Activated CD8-positive, alpha-beta T cell treated with anti-CD3 and anti-CD28 coated beads for 36 hours (primary cell): Measurements from ENCODE around the gene TP73. TPM values are rescaled to one million over a fixed set of nuclear protein-coding genes. Genes with fewer than 3 reads are reported as not detected.

Experiments used
- ATAC-seq: fragments of 200-7000 bp; cut with Tn5 transposase; one replicate; pipeline ENCODE4 v1.10.0; 2021; ENCODE audit warnings: mild to moderate bottlenecking, moderate library complexity
- CTCF ChIA-PET: fragments of 350-600 bp; sonication (Branson Sonifier 250); formaldehyde crosslinking; loops from one replicate; lab custom pipeline; 2021; ENCODE audit warnings: antibody characterized with exemption; lab: Charles Lee
- POLR2A ChIA-PET: fragments of 350-600 bp; sonication (Branson Sonifier 250); formaldehyde crosslinking; loops from one replicate; lab custom pipeline; 2021; ENCODE audit warnings: antibody characterized with exemption; lab: Charles Lee
- DNase-seq: peaks from one replicate; pipeline ENCODE4 v3.0.0-alpha.2; 2020
- H3K27ac Mint-ChIP-seq: one replicate; pipeline ENCODE4 v1.8.0; 2021; ENCODE audit warnings: mild to moderate bottlenecking, mixed read lengths
- H3K27me3 Mint-ChIP-seq: one replicate; pipeline ENCODE4 v1.8.0; 2021; ENCODE audit warnings: mixed read lengths
- H3K36me3 Mint-ChIP-seq: one replicate; pipeline ENCODE4 v1.8.0; 2021; ENCODE audit warnings: low read depth, mixed read lengths
- H3K4me1 Mint-ChIP-seq: one replicate; pipeline ENCODE4 v1.8.0; 2021; ENCODE audit warnings: low read depth, mixed read lengths
- H3K4me3 Mint-ChIP-seq: one replicate; pipeline ENCODE4 v1.8.0; 2021; ENCODE audit warnings: mild to moderate bottlenecking, moderate library complexity, mixed read lengths
- H3K9me3 Mint-ChIP-seq: one replicate; pipeline ENCODE4 v1.8.0; 2021; ENCODE audit warnings: mixed read lengths
- intact Hi-C: fragments of 100-400 bp; cut with micrococcal nuclease; formaldehyde crosslinking; loops from one replicate; pipeline ENCODE4 v1.10.0; 2022
- total RNA-seq, 2 experiments: library from RNA; stranded (reverse); gene quantifications; one replicate each; pipeline ENCODE4 v1.2.3, GENCODE V29; 2021
- TF ChIP-seq, protein P1 (sequence below): fragments of 200-600 bp; IDR thresholded peaks from one replicate; pipeline ENCODE4 v1.8.0; 2022; ENCODE audit warnings: antibody characterized with exemption, mild to moderate bottlenecking

The TP73 gene
- total RNA-seq, 2 experiments from 2014 or later: 0.60 to 0.68 TPM

DNA sequence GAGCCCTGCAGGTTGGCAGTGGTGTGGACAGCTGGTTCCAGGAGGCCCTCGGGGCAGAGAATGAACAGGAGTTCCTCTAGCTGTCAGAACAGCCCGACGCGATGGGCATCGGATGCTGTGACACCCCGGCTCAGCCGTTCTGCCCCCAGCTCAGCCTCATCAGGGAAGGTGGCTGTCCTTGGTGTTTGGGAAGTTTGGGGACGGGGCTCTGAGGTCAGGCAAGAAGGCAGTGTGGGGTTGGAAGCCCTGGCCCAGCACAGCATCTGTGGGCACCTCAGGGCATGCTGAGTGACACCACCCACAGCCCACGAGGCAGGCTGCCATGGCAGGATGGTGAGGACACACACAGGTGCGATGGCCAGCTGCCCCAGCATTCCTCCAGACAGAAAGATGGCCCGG lies 59.1 kb downstream of the TP73 start:
- ChIA-PET CTCF (no interaction called here), POLR2A (no interaction called here)
- Mint-ChIP-seq H3K27me3 (peaks cover 14% of the 10 kb centered on the region), H3K9me3 (no peaks in the 10 kb centered on the region), H3K27ac (no peak overlapping the region), H3K4me3 (no peak overlapping the region), H3K4me1 (no peaks in the 10 kb centered on the region), H3K36me3 (no peaks in the 10 kb centered on the region)
- DNase-seq (no peak), ATAC-seq (no peak)
- TF ChIP-seq, protein P1, sequence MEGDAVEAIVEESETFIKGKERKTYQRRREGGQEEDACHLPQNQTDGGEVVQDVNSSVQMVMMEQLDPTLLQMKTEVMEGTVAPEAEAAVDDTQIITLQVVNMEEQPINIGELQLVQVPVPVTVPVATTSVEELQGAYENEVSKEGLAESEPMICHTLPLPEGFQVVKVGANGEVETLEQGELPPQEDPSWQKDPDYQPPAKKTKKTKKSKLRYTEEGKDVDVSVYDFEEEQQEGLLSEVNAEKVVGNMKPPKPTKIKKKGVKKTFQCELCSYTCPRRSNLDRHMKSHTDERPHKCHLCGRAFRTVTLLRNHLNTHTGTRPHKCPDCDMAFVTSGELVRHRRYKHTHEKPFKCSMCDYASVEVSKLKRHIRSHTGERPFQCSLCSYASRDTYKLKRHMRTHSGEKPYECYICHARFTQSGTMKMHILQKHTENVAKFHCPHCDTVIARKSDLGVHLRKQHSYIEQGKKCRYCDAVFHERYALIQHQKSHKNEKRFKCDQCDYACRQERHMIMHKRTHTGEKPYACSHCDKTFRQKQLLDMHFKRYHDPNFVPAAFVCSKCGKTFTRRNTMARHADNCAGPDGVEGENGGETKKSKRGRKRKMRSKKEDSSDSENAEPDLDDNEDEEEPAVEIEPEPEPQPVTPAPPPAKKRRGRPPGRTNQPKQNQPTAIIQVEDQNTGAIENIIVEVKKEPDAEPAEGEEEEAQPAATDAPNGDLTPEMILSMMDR: no peak
- intact Hi-C loops: no loop called here

DNA sequence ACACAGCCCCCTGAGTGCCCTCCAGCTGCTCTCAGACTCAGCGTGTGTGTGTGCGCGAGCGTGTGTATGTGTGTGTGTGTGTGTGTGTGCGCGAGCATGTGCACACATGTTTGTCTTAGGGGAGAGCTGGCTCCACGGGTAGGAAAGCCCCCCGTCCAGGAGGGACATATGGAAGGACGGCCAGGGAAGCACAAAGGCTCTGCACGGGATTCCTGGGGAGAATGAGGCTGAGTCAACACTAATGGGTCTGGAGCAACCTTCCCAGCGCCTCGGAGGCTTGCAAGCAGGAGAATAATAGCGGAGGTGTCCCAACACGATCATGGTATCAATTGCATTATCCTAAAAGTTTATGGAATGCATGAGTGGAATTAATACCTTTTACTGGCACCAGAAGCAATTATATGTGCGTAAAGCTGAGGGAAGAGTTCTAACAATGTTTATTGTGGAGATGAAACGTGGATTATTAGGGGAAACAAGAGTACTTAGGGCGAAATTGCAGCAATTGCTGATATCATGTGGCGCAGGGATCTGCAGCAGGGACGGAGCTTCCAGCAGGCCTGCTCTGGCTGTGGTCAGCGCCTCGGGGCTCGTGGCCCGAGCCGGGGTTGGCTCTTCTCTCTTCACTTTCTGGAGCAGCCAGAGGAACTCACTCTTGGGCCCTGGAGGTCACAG lies 59.6 kb downstream of the TP73 start:
- TF ChIP-seq, protein P1: no peak
- DNase-seq: no peak
- Mint-ChIP-seq H3K27me3 (peaks cover 14% of the 10 kb centered on the region), H3K4me1 (no peaks in the 10 kb centered on the region), H3K9me3 (no peaks in the 10 kb centered on the region), H3K4me3 (no peak overlapping the region), H3K27ac (no peak overlapping the region), H3K36me3 (no peaks in the 10 kb centered on the region)
- intact Hi-C loops: no loop called here
- CTCF ChIA-PET: no interaction called here
- POLR2A ChIA-PET: no interaction called here
- ATAC-seq: no peak

DNA sequence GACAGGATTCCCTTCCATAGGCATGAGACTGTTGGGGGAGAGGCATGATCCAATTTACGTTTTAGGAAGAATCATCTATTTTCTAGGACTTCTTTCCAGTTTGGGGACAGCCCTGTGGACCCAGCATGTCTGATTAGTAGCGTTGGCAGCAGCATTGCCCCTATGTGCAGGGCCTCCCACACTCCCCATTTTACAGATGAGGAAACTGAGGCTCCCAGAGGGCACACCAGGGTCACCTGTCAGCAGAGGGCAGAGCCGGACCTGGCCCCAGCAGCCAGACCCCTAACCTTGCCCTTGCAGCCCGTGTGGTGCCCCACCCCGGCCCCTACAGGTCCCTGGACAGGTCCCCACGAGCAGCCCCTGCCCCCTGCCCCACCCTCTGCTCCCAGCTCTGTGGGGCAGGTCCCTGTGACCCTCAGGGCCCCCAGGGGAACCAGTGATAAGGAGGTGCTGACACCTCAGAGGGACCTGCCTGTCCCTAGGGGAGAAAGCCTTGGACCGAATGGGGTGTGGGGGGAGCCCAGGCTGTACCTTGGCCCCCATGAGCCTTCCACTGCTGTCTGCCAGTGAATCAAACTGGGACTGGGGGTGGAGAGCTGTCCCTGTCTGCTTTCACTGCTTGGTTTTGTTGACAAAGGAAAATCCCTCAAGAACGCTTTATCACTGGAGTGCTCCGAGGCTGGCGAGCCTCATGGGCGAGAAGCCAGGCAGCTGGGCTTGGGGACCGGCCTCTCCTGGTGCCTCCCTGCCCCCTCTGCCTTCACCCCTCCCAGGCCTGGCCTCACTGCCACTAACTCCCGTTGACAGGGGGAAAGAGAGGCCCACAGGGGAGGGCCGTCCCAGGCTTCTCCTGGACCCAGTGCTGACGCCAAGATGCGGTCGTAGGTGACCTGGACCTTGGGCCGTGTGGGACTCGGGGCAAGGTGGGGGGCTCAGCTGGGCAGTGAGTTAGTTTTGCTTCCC lies 60.5 kb downstream of the TP73 start:
- POLR2A ChIA-PET: no interaction called here

DNA sequence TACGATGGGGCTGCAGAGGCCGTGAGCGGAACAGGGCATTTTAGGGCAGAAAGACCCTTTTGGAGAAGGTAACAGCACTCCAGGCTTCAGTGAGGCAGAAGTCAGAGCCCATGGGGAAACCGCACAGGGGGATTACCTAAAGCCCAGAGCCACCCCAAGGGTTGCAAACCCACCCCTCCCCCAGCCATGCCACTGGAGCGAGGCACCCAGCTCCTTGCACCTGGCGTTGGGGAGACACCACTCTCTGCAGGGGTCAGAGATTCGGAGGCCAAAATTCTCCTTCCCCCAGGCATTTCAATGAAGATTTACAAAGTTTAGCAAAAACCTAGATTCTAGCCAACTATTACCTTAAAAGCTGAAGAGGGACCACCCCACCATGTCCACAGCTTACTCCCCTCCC lies 61.5 kb downstream of the TP73 start:
- CTCF ChIA-PET: interaction anchor here (0.9 to 1.4 kb wide), 2 partner anchors 11 to 223 kb away, joined by 3 to 6 read pairs; no protein-coding TSS in a partner anchor
- peaks cover 7% of the 10 kb centered on the region for H3K27me3 Mint-ChIP-seq

More for the DNA sequence above, 60.5 kb downstream of the TP73 start:
- TF ChIP-seq, protein P1: no peak
- Mint-ChIP-seq H3K36me3 (no peaks in the 10 kb centered on the region), H3K27ac (no peak overlapping the region), H3K4me1 (no peaks in the 10 kb centered on the region), H3K27me3 (peaks cover 10% of the 10 kb centered on the region), H3K4me3 (no peak overlapping the region), H3K9me3 (no peaks in the 10 kb centered on the region)
- intact Hi-C loops: no loop called here
- no peak for DNase-seq
- no peak for ATAC-seq
- CTCF ChIA-PET: no interaction called here

More for the DNA sequence above, 61.5 kb downstream of the TP73 start:
- no peak overlapping the region for H3K4me3 Mint-ChIP-seq
- H3K36me3 Mint-ChIP-seq: no peaks in the 10 kb centered on the region
- TF ChIP-seq, protein P1: no peak
- no peak overlapping the region for H3K27ac Mint-ChIP-seq
- no peak for DNase-seq
- no peak for ATAC-seq
- no peaks in the 10 kb centered on the region for H3K9me3 Mint-ChIP-seq
- intact Hi-C loops: no loop called here
- H3K4me1 Mint-ChIP-seq: no peaks in the 10 kb centered on the region
- POLR2A ChIA-PET: no interaction called here
